ENCODE results near the gene ATP2A3.

ATP2A3 gene

GRCh38 chr17:3900646-3901045 is 63.6 kb downstream of the ATP2A3 start:
- TF ChIP-seq GATA3 (IDR thresholded peaks at IDR 0.05; ENCODE audit: low read depth, low read length) (no peak), GATA2 (IDR thresholded peaks at IDR 0.05; ENCODE audit: low read depth, low read length) (no peak)

GRCh38 chr17:3897731-3898130 is 66.5 kb downstream of the ATP2A3 start:
- no peak for TF ChIP-seq GATA2 (IDR thresholded peaks at IDR 0.05; ENCODE audit: low read depth, low read length)
- no peak for TF ChIP-seq GATA3 (IDR thresholded peaks at IDR 0.05; ENCODE audit: low read depth, low read length)

- TF ChIP-seq GATA3 (IDR thresholded peaks at IDR 0.05; ENCODE audit: low read depth, low read length) (no peak), GATA2 (IDR thresholded peaks at IDR 0.05; ENCODE audit: low read depth, low read length) (no peak)
Measured at GRCh38 chr17:3896968-3897235, 67.3 kb downstream of the ATP2A3 start.

GRCh38 chr17:3896108-3896967 is 67.9 kb downstream of the ATP2A3 start:
- TF ChIP-seq GATA2 (IDR thresholded peaks at IDR 0.05; ENCODE audit: low read depth, low read length), result no peak
- TF ChIP-seq GATA3 (IDR thresholded peaks at IDR 0.05; ENCODE audit: low read depth, low read length), result no peak

GRCh38 chr17:3895354-3895753 is 68.9 kb downstream of the ATP2A3 start:
- TF ChIP-seq GATA2 (IDR thresholded peaks at IDR 0.05; ENCODE audit: low read depth, low read length), result no peak
- no peak for TF ChIP-seq GATA3 (IDR thresholded peaks at IDR 0.05; ENCODE audit: low read depth, low read length)

- TF ChIP-seq GATA3 (IDR thresholded peaks at IDR 0.05; ENCODE audit: low read depth, low read length) (no peak), GATA2 (IDR thresholded peaks at IDR 0.05; ENCODE audit: low read depth, low read length) (no peak)
Measured at GRCh38 chr17:3894911-3895343, 69.3 kb downstream of the ATP2A3 start.

- TF ChIP-seq GATA3 (IDR thresholded peaks at IDR 0.05; ENCODE audit: low read depth, low read length) (no peak), GATA2 (IDR thresholded peaks at IDR 0.05; ENCODE audit: low read depth, low read length) (no peak)
Measured at GRCh38 chr17:3894188-3894587, 70.0 kb downstream of the ATP2A3 start.

- TF ChIP-seq GATA2 (IDR thresholded peaks at IDR 0.05; ENCODE audit: low read depth, low read length) (no peak), GATA3 (IDR thresholded peaks at IDR 0.05; ENCODE audit: low read depth, low read length) (no peak)
Measured at GRCh38 chr17:3893720-3894116, 70.5 kb downstream of the ATP2A3 start.

- TF ChIP-seq GATA2 (IDR thresholded peaks at IDR 0.05; ENCODE audit: low read depth, low read length) (no peak), GATA3 (IDR thresholded peaks at IDR 0.05; ENCODE audit: low read depth, low read length) (no peak)
Measured at GRCh38 chr17:3893003-3893719, 71.1 kb downstream of the ATP2A3 start, which contains the start of gene CAMKK1. CAMKK1 (minus strand) TSS chr17:3893053; CDS start chr17:3885687, 7,366 bp downstream.

- TF ChIP-seq GATA3 (IDR thresholded peaks at IDR 0.05; ENCODE audit: low read depth, low read length), result no peak
- no peak for TF ChIP-seq GATA2 (IDR thresholded peaks at IDR 0.05; ENCODE audit: low read depth, low read length)
Measured at GRCh38 chr17:3892095-3892998, 71.9 kb downstream of the ATP2A3 start.

GRCh38 chr17:3891626-3892094 is 72.6 kb downstream of the ATP2A3 start:
- TF ChIP-seq GATA3 (IDR thresholded peaks at IDR 0.05; ENCODE audit: low read depth, low read length), result no peak
- TF ChIP-seq GATA2 (IDR thresholded peaks at IDR 0.05; ENCODE audit: low read depth, low read length), result no peak

- no peak for TF ChIP-seq GATA3 (IDR thresholded peaks at IDR 0.05; ENCODE audit: low read depth, low read length)
- TF ChIP-seq GATA2 (IDR thresholded peaks at IDR 0.05; ENCODE audit: low read depth, low read length), result no peak
Measured at GRCh38 chr17:3890878-3891219, 73.4 kb downstream of the ATP2A3 start.

- TF ChIP-seq GATA3 (IDR thresholded peaks at IDR 0.05; ENCODE audit: low read depth, low read length), result no peak
- TF ChIP-seq GATA2 (IDR thresholded peaks at IDR 0.05; ENCODE audit: low read depth, low read length), result no peak
Measured at GRCh38 chr17:3890082-3890877, 74.0 kb downstream of the ATP2A3 start.
